Measurements from ENCODE around the gene NSMCE1. TPM values are rescaled to one million over a fixed set of nuclear protein-coding genes. Genes with fewer than 3 reads are reported as not detected.
A peak's percentile ranks its signal among the peaks of the same experiment; 100 is the strongest.

Gene NSMCE1
- total and polyA plus RNA-seq, 2 donors (not counting 1 experiment from before 2014, with no cell fraction given), result 29.0 to 61.9 TPM

DNA sequence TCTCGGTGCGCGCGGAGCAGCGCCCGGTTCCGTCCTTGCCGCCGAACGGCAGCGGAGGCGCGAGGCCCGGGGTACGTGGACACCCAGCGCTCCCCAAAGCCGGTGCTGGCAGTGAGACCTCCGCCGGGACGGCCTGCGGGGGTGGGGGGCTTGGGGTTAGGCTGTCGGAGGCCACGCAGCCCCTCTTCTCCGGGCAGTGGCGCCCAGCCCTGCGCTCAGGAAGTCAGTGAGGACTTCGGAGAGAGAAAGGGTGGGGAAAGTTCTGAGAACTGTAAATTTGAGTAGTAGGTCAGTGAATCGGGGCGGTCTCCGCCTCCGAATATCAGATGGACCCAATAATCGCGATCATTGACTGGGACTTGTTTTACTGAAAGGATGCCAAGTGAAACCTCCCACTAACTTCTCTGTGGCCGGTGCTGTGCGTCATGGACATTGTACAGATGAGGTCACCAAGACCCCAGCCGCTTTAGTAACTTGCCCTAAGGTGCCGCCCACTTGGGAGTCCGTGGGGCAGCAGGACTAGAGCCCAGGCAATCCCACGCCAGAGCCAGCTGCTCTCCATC lies 45.7 kb upstream of the NSMCE1 start:
- peak overlapping the region; percentile 73 for H2AFZ ChIP-seq (ENCODE audit: insufficient read depth, low read depth, low read length, poor library complexity, severe bottlenecking)
- H3K79me2 ChIP-seq (ENCODE audit: control insufficient read depth, insufficient read depth, low read length), result peaks cover 69% of the 10 kb centered on the region
- Mint-ChIP-seq H3K27ac (peak overlapping the region; percentile 97), H3K9me3 (ENCODE audit: insufficient read depth) (no peaks in the 10 kb centered on the region), H3K27me3 (no peaks in the 10 kb centered on the region), H3K4me3 (peak overlapping the region; percentile 98), H3K4me1 (peaks cover 76% of the 10 kb centered on the region)
- 1% methylated on average over 37 of the region's 39 CpGs for WGBS (ENCODE audit: insufficient coverage)
- H3K9me3 ChIP-seq (ENCODE audit: control extremely low read depth in 1 of 3, control insufficient read depth in 2 of 3, insufficient read depth in 1 of 3, low read length in 2 of 3), result no peaks in the 10 kb centered on the region
- H3K27ac ChIP-seq (ENCODE audit: low read length in 2 of 2), result peak overlapping the region; percentile 90 to 97
- H3K4me3 ChIP-seq (ENCODE audit: control extremely low read depth in 1 of 5, extremely low read depth in 1 of 5, insufficient read depth in 1 of 5, low read depth in 2 of 5, low read length in 4 of 5), result peak overlapping the region; percentile 83 to 98 (median 93)
- peaks cover 0 to 28% of the 10 kb centered on the region in 2 experiments for H3K36me3 ChIP-seq (replicated peaks in 1 of 2; ENCODE audit: control extremely low read depth in 1 of 2, control insufficient read depth in 1 of 2, extremely low read depth in 1 of 2, insufficient read depth in 2 of 2, low read length in 1 of 2)
- H4K20me1 ChIP-seq (ENCODE audit: control insufficient read depth, insufficient read depth, low read length, poor library complexity, severe bottlenecking), result peaks cover 50% of the 10 kb centered on the region
- peak; percentile 64 for DNase-seq
- ChIA-PET CTCF (interaction anchor here (0.8 to 13.3 kb wide), 2 partner anchors 70 to 79 kb away, joined by 3 to 172 read pairs; no protein-coding TSS in a partner anchor), POLR2A (interaction anchor here (0.9 kb wide), 1 partner anchor 16 kb away, joined by 3 read pairs; no protein-coding TSS in a partner anchor)
- peaks cover 47 to 60% of the 10 kb centered on the region in 2 donors for H3K4me1 ChIP-seq (ENCODE audit: control insufficient read depth in 2 of 2, insufficient read depth in 2 of 2, low read length in 2 of 2)
- intact Hi-C loops (cut with micrococcal nuclease), result loop anchor here (10.0 kb wide), 1 partner anchor 91 kb away; the partner anchor contains the start of gene IL21R
- H3K9ac ChIP-seq (ENCODE audit: low read length), result peak overlapping the region; percentile 98
- H3K27me3 ChIP-seq (replicated peaks in 1 of 4; ENCODE audit: control extremely low read depth in 1 of 4, control insufficient read depth in 3 of 4, insufficient read depth in 4 of 4, low read length in 3 of 4), result no peaks in the 10 kb centered on the region
- peak overlapping the region; percentile 88 for H3K4me2 ChIP-seq (replicated peaks; ENCODE audit: low read depth, low read length, poor library complexity, severe bottlenecking)
- ATAC-seq (ENCODE audit: low read depth), result peak; percentile 22
- TF ChIP-seq, protein P1, sequence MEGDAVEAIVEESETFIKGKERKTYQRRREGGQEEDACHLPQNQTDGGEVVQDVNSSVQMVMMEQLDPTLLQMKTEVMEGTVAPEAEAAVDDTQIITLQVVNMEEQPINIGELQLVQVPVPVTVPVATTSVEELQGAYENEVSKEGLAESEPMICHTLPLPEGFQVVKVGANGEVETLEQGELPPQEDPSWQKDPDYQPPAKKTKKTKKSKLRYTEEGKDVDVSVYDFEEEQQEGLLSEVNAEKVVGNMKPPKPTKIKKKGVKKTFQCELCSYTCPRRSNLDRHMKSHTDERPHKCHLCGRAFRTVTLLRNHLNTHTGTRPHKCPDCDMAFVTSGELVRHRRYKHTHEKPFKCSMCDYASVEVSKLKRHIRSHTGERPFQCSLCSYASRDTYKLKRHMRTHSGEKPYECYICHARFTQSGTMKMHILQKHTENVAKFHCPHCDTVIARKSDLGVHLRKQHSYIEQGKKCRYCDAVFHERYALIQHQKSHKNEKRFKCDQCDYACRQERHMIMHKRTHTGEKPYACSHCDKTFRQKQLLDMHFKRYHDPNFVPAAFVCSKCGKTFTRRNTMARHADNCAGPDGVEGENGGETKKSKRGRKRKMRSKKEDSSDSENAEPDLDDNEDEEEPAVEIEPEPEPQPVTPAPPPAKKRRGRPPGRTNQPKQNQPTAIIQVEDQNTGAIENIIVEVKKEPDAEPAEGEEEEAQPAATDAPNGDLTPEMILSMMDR (IDR thresholded peaks at IDR 0.05), result no peak

DNA sequence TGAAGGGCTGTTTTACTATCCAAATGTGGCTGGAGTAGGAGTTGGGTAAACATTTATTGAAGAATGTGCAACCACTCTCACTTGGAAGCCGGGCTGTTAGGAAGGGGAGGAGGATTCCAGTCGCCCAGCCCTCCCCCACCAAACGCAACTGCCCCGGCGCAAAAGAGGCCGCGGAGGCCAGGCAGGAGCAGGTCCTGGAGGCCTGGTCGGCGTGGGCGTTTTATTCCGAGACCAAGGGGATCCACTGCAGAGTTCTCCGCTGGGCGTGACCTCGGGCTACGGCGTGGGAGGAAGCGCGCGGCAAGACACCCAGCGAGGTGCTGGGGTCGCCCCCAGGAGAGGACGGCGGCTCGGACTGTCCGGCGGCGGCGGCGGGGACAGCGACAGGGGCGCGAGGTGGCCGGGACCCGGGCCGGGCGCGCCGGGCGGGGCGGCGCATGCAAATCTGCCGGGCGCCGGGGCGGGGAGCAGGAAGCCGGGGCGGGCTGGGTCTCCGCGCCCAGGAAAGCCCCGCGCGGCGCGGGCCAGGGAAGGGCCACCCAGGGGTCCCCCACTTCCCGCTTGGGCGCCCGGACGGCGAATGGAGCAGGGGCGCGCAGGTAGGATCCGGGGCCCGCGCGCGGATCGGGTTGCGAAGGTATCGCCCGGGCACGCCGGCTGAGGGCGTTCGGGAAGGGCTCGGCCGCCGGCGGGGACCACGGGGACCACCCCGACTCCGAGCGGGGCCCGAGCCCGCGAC lies 45.0 kb upstream of the NSMCE1 start, which contains the start of gene IL4R:
TSS of gene IL4R (plus strand) at position 553 of the 739 bp plus-strand sequence. CDS start 26,230 bp downstream, outside the sequence.
- POLR2A ChIA-PET, result no interaction called here

More for the DNA sequence above, 45.0 kb upstream of the NSMCE1 start, which contains the start of gene IL4R:
- Histone ChIP-seq H3K4me1 (ENCODE audit: control insufficient read depth in 2 of 2, insufficient read depth in 2 of 2, low read length in 2 of 2) (peaks cover 40 to 53% of the 10 kb centered on the region in 2 donors), H4K20me1 (ENCODE audit: control insufficient read depth, insufficient read depth, low read length, poor library complexity, severe bottlenecking) (peaks cover 43% of the 10 kb centered on the region), H3K9ac (ENCODE audit: low read length) (peak within 1 kb of the TSS; percentile 98), H3K4me3 (ENCODE audit: control extremely low read depth in 1 of 5, extremely low read depth in 1 of 5, insufficient read depth in 1 of 5, low read depth in 2 of 5, low read length in 4 of 5) (peak within 1 kb of the TSS; percentile 83 to 98 (median 93)), H2AFZ (ENCODE audit: insufficient read depth, low read depth, low read length, poor library complexity, severe bottlenecking) (peak within 1 kb of the TSS; percentile 73), H3K4me2 (replicated peaks; ENCODE audit: low read depth, low read length, poor library complexity, severe bottlenecking) (peak within 1 kb of the TSS; percentile 88), H3K27ac (ENCODE audit: low read length in 2 of 2) (peak within 1 kb of the TSS; percentile 90 to 97), H3K36me3 (replicated peaks in 1 of 2; ENCODE audit: control extremely low read depth in 1 of 2, control insufficient read depth in 1 of 2, extremely low read depth in 1 of 2, insufficient read depth in 2 of 2, low read length in 1 of 2) (peaks cover 0 to 24% of the 10 kb centered on the region in 2 experiments), H3K27me3 (replicated peaks in 1 of 4; ENCODE audit: control extremely low read depth in 1 of 4, control insufficient read depth in 3 of 4, insufficient read depth in 4 of 4, low read length in 3 of 4) (no peaks in the 10 kb centered on the region), H3K9me3 (ENCODE audit: control extremely low read depth in 1 of 3, control insufficient read depth in 2 of 3, insufficient read depth in 1 of 3, low read length in 2 of 3) (no peaks in the 10 kb centered on the region), H3K79me2 (ENCODE audit: control insufficient read depth, insufficient read depth, low read length) (peaks cover 63% of the 10 kb centered on the region)
- TF ChIP-seq EZH2 (IDR thresholded peaks at IDR 0.05; ENCODE audit: borderline replicate concordance, insufficient read depth, low read depth, low read length, poor library complexity, severe bottlenecking), result no peak
- TF ChIP-seq, protein P1 (IDR thresholded peaks at IDR 0.05), result no peak
- H3K4me3 Mint-ChIP-seq, result peak within 1 kb of the TSS; percentile 98
- peaks cover 72% of the 10 kb centered on the region for H3K4me1 Mint-ChIP-seq
- H3K27ac Mint-ChIP-seq, result peak within 1 kb of the TSS; percentile 97
- peak; percentile 80 for DNase-seq
- WGBS (ENCODE audit: insufficient coverage), result under 1% methylated on average over 83 of the region's 85 CpGs
- CTCF ChIA-PET, result no interaction called here
- intact Hi-C loops (cut with micrococcal nuclease), result loop anchor here (10.0 kb wide), 1 partner anchor 91 kb away; the partner anchor contains the start of gene IL21R
- no peaks in the 10 kb centered on the region for H3K27me3 Mint-ChIP-seq
- ATAC-seq (ENCODE audit: low read depth), result peak; percentile 61
- no peaks in the 10 kb centered on the region for H3K9me3 Mint-ChIP-seq (ENCODE audit: insufficient read depth)

Measured in B cell (primary cell).